ENCODE data around the gene PLA2G2F. TPM values are rescaled to one million over a fixed set of nuclear protein-coding genes. Genes with fewer than 3 reads are reported as not detected.

Gene PLA2G2F
- polyA plus RNA-seq, 1 donor, result not detected

DNA sequence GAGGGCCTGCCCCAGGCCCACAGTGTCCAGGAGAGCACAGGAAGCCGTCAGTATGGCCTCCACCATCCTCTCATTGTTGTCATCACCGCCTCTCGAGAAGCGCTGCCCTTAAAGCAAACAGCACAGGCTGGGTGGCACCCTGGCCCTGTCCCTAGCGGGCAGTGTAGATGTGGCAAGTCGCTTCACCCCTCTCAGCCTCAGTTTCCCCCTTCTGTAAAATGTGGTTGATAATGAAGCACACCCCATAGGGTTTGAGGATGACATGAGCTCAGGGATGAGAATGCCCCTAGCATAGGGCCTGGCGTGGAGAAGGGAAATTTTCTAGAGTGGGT, 13.4 kb downstream of the PLA2G2F start:
- no peaks in the 10 kb centered on the region for H3K9me3 ChIP-seq (ENCODE audit: control insufficient read depth, low read depth, low read length)
- WGBS (ENCODE audit: insufficient coverage, low lambda C conversion rate), result no CpG with 5 or more reads among the region's 7 CpGs
- no peak for DNase-seq
- no peak overlapping the region for H3K4me3 ChIP-seq (ENCODE audit: low read length)
- H3K27me3 ChIP-seq (ENCODE audit: control insufficient read depth, insufficient read depth, low read length), result no peaks in the 10 kb centered on the region
- no peak overlapping the region for H3K27ac ChIP-seq (ENCODE audit: low read length)
- peaks cover 9% of the 10 kb centered on the region for H3K4me1 ChIP-seq (ENCODE audit: control insufficient read depth, insufficient read depth, low read length)
- H3K36me3 ChIP-seq (ENCODE audit: control insufficient read depth, insufficient read depth, low read length), result no peaks in the 10 kb centered on the region

DNA sequence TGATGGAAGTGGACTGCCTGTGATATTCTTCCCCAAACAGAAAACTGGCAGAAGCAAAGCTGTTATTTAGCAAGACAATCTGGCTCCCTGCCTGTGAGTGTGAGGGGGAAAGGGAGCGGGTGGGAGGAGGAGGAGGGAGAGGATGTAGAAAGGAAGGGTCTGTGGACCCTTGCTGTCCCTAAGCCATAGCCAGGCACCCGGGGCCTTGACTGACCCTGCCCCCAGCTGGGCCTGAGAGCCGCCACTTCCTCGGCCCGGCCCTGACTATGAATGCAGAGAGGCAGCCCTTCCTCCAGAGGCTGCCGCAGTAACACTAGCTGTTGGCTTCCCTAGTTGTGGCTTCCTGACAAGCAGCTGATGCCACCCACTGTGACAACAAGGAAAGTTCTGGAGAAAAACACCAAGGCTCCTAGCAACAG, 13.9 kb downstream of the PLA2G2F start:
- Histone ChIP-seq H3K4me1 (ENCODE audit: control insufficient read depth, insufficient read depth, low read length) (peaks cover 5% of the 10 kb centered on the region), H3K4me3 (ENCODE audit: low read length) (no peak overlapping the region), H3K27me3 (ENCODE audit: control insufficient read depth, insufficient read depth, low read length) (no peaks in the 10 kb centered on the region), H3K36me3 (ENCODE audit: control insufficient read depth, insufficient read depth, low read length) (no peaks in the 10 kb centered on the region), H3K9me3 (ENCODE audit: control insufficient read depth, low read depth, low read length) (no peaks in the 10 kb centered on the region), H3K27ac (ENCODE audit: low read length) (no peak overlapping the region)
- WGBS (ENCODE audit: insufficient coverage, low lambda C conversion rate), result no CpG with 5 or more reads among the region's 6 CpGs
- DNase-seq, result no peak

DNA sequence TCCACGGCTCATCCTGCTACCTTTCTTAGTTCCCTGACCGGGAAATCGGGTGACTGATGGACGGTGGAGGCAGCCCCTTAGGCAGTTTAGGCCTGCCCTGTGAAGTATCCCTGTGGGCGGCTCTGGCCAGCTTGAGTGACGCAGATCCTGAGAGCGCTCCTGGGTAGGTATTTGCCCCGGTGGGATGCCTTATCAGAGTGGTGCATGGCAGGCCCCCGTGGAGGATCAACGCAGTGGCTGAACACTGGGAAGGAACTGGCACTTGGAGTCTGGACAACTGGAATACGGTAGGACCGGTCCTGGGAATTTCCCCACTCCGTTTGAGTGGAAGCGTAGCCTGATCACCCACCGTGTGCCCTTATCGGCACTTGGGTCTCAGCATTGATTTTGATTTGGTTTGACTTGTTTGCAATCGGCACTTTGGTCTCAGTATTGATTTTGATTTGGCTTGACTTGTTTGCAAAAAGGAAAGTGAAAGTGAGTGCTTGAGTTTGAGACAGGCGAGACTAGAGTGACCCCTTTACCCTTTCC, 15.2 kb downstream of the PLA2G2F start:
- Histone ChIP-seq H3K4me1 (ENCODE audit: control insufficient read depth, insufficient read depth, low read length) (peaks cover 5% of the 10 kb centered on the region), H3K27me3 (ENCODE audit: control insufficient read depth, insufficient read depth, low read length) (no peaks in the 10 kb centered on the region), H3K9me3 (ENCODE audit: control insufficient read depth, low read depth, low read length) (no peaks in the 10 kb centered on the region), H3K4me3 (ENCODE audit: low read length) (no peak overlapping the region), H3K36me3 (ENCODE audit: control insufficient read depth, insufficient read depth, low read length) (no peaks in the 10 kb centered on the region), H3K27ac (ENCODE audit: low read length) (no peak overlapping the region)
- WGBS (ENCODE audit: insufficient coverage, low lambda C conversion rate), result no CpG with 5 or more reads among the region's 18 CpGs
- DNase-seq, result no peak

DNA sequence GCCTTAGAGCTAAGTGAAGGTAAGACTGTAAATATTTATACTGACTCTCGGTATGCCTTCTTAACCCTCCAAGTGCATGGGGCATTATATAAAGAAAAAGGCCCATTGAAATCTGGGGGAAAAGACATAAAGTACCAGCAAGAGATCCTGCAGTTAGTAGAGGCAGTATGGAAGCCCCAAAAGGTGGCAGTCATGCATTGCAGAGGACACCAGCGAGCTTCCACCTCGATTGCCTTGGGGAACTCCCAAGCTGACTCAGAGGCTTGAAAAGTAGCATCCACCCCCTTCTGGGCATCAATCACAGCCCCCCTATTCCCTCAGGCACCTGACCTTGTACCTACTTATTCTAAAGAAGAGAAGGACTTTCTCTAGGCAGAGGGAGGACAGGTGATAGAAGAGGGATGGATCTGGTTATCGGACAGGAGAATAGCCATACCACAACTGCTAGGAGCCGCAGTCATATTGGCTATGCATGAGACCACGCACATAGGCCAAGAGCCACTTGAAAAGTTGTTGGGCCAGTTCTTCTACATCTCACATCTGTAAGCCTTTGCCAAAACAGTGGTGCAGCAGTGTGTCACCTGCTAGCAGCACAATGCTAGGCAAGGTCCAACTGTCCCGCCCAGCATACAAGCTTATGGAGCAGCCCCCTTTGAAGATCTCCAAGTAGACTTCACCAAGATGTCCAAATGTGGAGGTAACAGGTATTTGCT, 19.4 kb downstream of the PLA2G2F start:
- WGBS (ENCODE audit: insufficient coverage, low lambda C conversion rate), result no CpG with 5 or more reads among the region's 7 CpGs
- no peaks in the 10 kb centered on the region for H3K36me3 ChIP-seq (ENCODE audit: control insufficient read depth, insufficient read depth, low read length)
- H3K27ac ChIP-seq (ENCODE audit: low read length), result no peak overlapping the region
- H3K9me3 ChIP-seq (ENCODE audit: control insufficient read depth, low read depth, low read length), result peaks cover 20% of the 10 kb centered on the region
- H3K27me3 ChIP-seq (ENCODE audit: control insufficient read depth, insufficient read depth, low read length), result no peaks in the 10 kb centered on the region
- H3K4me3 ChIP-seq (ENCODE audit: low read length), result no peak overlapping the region
- no peaks in the 10 kb centered on the region for H3K4me1 ChIP-seq (ENCODE audit: control insufficient read depth, insufficient read depth, low read length)
- no peak for DNase-seq

DNA sequence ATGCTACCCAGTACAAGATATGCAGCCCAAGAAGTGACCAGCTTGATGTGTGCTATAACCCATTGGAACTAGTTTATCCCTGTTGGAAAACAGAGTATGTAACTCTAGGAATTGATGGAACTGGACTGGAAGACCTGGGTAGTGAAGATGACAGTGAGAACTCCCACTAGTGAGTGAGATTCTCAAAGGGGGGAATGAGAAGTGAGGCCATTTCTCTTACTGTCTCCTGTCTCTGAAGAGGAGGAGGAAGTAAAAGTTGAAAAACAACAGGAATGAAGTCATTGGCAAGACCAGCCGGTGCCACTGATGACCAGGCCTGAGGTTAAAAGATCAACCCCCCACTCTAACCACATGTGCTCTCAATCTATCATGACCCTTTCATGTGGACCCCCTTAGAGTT, 20.9 kb downstream of the PLA2G2F start:
- H3K36me3 ChIP-seq (ENCODE audit: control insufficient read depth, insufficient read depth, low read length), result no peaks in the 10 kb centered on the region
- peak in 1 of 2 donors; percentile 29 for DNase-seq
- no peaks in the 10 kb centered on the region for H3K27me3 ChIP-seq (ENCODE audit: control insufficient read depth, insufficient read depth, low read length)
- 60% methylated on average over 1 of the region's 1 CpG for WGBS (ENCODE audit: insufficient coverage, low lambda C conversion rate)
- H3K27ac ChIP-seq (ENCODE audit: low read length), result no peak overlapping the region
- H3K9me3 ChIP-seq (ENCODE audit: control insufficient read depth, low read depth, low read length), result peaks cover 30% of the 10 kb centered on the region
- H3K4me1 ChIP-seq (ENCODE audit: control insufficient read depth, insufficient read depth, low read length), result no peaks in the 10 kb centered on the region
- H3K4me3 ChIP-seq (ENCODE audit: low read length), result no peak overlapping the region

DNA sequence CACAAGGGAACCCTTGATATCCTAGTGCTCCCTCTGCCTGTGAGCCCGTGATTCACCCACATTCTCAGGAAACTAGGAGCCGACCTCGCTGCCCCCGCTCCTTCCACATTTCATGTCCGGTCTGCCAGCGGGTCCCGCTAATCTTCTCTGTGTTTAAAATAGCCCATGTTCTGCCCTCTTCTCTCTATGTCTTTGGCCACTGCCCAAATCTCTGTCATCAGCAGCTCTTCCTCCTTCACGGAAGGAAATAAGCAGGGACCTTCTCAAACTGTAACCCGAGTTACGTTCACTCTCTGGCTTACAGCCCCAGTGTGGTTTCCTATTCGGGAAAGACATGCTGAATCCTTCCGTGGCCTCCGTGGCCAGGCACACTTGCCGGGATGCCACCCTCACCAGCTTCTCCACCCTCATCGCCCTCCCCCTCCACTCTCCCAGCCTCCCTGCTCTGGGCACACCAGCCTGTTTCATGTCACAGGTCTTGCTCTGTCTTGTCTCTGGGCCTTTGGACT, 25.6 kb downstream of the PLA2G2F start:
- Histone ChIP-seq H3K27ac (ENCODE audit: low read length) (no peak overlapping the region), H3K4me1 (ENCODE audit: control insufficient read depth, insufficient read depth, low read length) (no peaks in the 10 kb centered on the region), H3K27me3 (ENCODE audit: control insufficient read depth, insufficient read depth, low read length) (no peaks in the 10 kb centered on the region), H3K4me3 (ENCODE audit: low read length) (no peak overlapping the region), H3K36me3 (ENCODE audit: control insufficient read depth, insufficient read depth, low read length) (no peaks in the 10 kb centered on the region), H3K9me3 (ENCODE audit: control insufficient read depth, low read depth, low read length) (peaks cover 32% of the 10 kb centered on the region)
- WGBS (ENCODE audit: insufficient coverage, low lambda C conversion rate), result 100% methylated on average over 2 of the region's 15 CpGs
- DNase-seq, result no peak

DNA sequence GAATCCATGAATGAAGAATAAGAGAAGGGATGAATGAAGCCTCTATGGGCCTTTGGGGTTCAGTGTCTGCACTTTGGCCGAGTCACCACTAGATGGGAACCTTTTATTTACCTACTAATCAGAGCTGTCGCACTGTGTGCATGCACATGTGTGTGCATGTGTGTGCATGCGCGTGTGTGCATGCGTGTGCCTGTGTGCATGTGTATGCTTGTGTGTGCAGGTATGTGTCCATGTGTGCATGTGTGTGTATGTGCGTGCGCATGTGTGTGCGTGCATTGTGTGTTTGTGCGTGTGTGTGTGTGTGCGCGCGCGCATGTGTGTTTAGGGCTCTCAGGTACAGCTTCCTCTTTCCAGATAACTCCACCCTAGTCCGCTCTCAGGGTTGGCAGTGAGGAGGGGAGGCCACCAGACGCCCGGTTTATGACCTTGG, 26.4 kb downstream of the PLA2G2F start:
- Histone ChIP-seq H3K27me3 (ENCODE audit: control insufficient read depth, insufficient read depth, low read length) (no peaks in the 10 kb centered on the region), H3K9me3 (ENCODE audit: control insufficient read depth, low read depth, low read length) (peaks cover 27% of the 10 kb centered on the region), H3K4me1 (ENCODE audit: control insufficient read depth, insufficient read depth, low read length) (no peaks in the 10 kb centered on the region), H3K27ac (ENCODE audit: low read length) (no peak overlapping the region), H3K36me3 (ENCODE audit: control insufficient read depth, insufficient read depth, low read length) (no peaks in the 10 kb centered on the region), H3K4me3 (ENCODE audit: low read length) (no peak overlapping the region)
- no peak for DNase-seq
- WGBS (ENCODE audit: insufficient coverage, low lambda C conversion rate), result no CpG with 5 or more reads among the region's 16 CpGs

DNA sequence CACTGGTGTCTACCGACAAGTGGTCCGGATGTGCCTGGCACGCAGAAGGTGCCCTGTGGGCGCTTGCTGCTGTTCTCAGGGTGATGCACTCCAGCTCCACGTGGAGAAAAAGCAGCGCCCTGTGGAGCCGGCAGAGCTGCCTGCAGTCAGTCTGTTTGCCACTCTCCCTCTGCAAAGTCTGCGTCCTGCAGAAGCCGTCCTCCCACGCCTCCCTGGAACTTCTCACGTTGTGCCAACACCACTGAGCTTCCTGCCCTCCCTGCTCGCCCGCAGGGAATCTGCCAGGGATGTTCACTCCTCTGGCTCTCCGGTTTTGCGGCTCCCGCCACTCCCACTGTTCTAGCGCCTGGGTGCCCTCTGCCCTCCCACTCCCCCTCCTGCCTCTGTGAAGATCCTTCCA, 26.9 kb downstream of the PLA2G2F start:
- H3K4me1 ChIP-seq (ENCODE audit: control insufficient read depth, insufficient read depth, low read length), result no peaks in the 10 kb centered on the region
- H3K4me3 ChIP-seq (ENCODE audit: low read length), result no peak overlapping the region
- H3K36me3 ChIP-seq (ENCODE audit: control insufficient read depth, insufficient read depth, low read length), result no peaks in the 10 kb centered on the region
- peaks cover 22% of the 10 kb centered on the region for H3K9me3 ChIP-seq (ENCODE audit: control insufficient read depth, low read depth, low read length)
- H3K27ac ChIP-seq (ENCODE audit: low read length), result no peak overlapping the region
- DNase-seq, result no peak
- H3K27me3 ChIP-seq (ENCODE audit: control insufficient read depth, insufficient read depth, low read length), result no peaks in the 10 kb centered on the region
- WGBS (ENCODE audit: insufficient coverage, low lambda C conversion rate), result no CpG with 5 or more reads among the region's 17 CpGs

DNA sequence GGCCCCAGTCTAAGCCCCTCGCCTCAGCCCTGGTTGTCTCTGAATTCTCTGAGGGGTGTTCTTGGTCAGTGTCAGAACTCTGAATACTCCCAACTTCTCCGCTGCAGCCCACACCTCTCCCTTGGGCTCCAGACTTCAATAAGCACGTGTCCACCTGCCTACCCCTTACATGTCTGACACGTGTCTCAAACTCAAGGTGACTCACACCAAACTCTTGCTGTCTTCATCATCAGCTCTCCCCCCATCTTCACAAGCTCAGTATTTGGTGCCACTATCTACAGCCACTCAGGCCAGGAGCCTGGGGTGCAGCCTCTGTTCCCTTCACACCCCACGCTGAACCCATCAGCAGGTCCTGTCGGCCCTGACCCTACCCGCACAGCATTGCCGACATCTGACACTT, 28.0 kb downstream of the PLA2G2F start:
- no peak overlapping the region for H3K4me3 ChIP-seq (ENCODE audit: low read length)
- 88% methylated on average over 3 of the region's 8 CpGs for WGBS (ENCODE audit: insufficient coverage, low lambda C conversion rate)
- H3K27ac ChIP-seq (ENCODE audit: low read length), result no peak overlapping the region
- no peaks in the 10 kb centered on the region for H3K27me3 ChIP-seq (ENCODE audit: control insufficient read depth, insufficient read depth, low read length)
- H3K36me3 ChIP-seq (ENCODE audit: control insufficient read depth, insufficient read depth, low read length), result no peaks in the 10 kb centered on the region
- H3K9me3 ChIP-seq (ENCODE audit: control insufficient read depth, low read depth, low read length), result peaks cover 15% of the 10 kb centered on the region
- no peak for DNase-seq
- H3K4me1 ChIP-seq (ENCODE audit: control insufficient read depth, insufficient read depth, low read length), result no peaks in the 10 kb centered on the region

DNA sequence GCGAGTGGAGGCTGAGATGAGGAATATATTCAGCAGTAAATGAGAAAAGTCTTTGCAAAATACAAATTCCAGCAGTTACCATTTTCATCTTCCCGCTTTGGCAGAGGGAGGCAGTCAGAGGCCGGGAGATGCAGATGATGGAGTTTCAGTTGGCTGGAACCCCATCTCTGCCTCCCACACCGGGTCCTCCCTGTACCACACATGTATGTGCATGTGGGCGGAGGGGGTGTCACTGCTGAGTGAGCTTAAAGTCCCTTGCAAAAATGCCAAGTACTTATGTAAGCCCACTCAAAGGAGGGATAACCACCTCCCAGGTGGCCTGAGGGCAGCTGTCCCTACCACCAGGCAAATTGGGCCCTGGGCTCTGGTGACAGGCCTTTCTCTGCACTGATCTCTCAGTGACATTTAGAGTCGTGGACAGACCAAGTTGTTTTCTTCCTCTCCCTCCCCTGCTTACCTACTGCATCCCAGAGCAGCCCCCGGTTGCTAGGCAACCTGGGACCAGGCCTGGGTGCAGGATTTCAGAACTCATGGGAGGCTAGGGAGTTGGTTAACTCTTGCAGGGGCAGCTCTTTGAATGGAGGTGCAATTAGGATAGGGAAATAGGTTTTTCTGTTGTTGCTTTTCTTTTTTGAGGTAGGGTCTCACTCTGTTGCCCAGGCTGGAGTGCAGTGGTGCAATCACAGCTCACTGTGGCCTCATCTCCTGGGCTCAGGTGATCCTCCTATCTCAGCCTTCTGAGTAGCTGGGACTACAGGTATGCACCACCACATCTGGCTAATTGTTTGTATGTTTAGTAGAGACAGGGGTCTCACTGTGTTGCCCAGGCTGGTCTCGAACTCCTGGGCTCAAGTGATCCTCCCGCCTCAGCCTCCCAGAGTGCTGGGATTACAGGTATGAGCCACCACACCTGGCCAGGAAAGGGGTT, 29.7 kb downstream of the PLA2G2F start:
- H3K9me3 ChIP-seq (ENCODE audit: control insufficient read depth, low read depth, low read length), result peaks cover 12% of the 10 kb centered on the region
- H3K4me1 ChIP-seq (ENCODE audit: control insufficient read depth, insufficient read depth, low read length), result no peaks in the 10 kb centered on the region
- no peak for DNase-seq
- H3K27ac ChIP-seq (ENCODE audit: low read length), result no peak overlapping the region
- H3K27me3 ChIP-seq (ENCODE audit: control insufficient read depth, insufficient read depth, low read length), result no peaks in the 10 kb centered on the region
- H3K36me3 ChIP-seq (ENCODE audit: control insufficient read depth, insufficient read depth, low read length), result no peaks in the 10 kb centered on the region
- 100% methylated on average over 1 of the region's 9 CpGs for WGBS (ENCODE audit: insufficient coverage, low lambda C conversion rate)
- H3K4me3 ChIP-seq (ENCODE audit: low read length), result no peak overlapping the region

All from large intestine (tissue), 3 donors.